SK-N-MC (cell line): ENCODE measurements around the gene COPZ2.
"Not testable (repeated sequence)": the region's sequence is repeated elsewhere in the genome, so short reads cannot be mapped to it uniquely, and the experiment has no call there.

Experiments used
- EZH2 ChIP-seq: fragments of 200-600 bp; sonication (generic); IDR thresholded peaks from one replicate; pipeline ENCODE4 v1.6.1; 2017; ENCODE audit warnings: antibody characterized with exemption
- FOXP2 ChIP-seq: optimal IDR thresholded peaks from 2 replicates; pipeline ENCODE3; 2011; ENCODE audit warnings: mild to moderate bottlenecking, moderate library complexity; ENCODE audit not compliant: insufficient read depth; ENCODE audit errors: extremely low read length, control extremely low read depth
- POLR2AphosphoS5 ChIP-seq: IDR thresholded peaks from 2 replicates; pipeline ENCODE4 v1.6.1; 2012; ENCODE audit warnings: mild to moderate bottlenecking, low read depth, low read length, borderline replicate concordance

GRCh38 chr17:48001657-48002056, 35.9 kb downstream of the COPZ2 start:
- TF ChIP-seq POLR2AphosphoS5, EZH2, FOXP2: not testable (repeated sequence)
